NB4 (cell line): ENCODE data around the gene NRP2.

Experiments used
- DNase-seq: peaks from one replicate; pipeline ENCODE4 v3.0.0; 2010; ENCODE audit warnings: low read depth
- H3K4me3 ChIP-seq: one replicate; pipeline ENCODE4 v1.5.1; 2011; ENCODE audit warnings: mild to moderate bottlenecking, low read depth, low read length, moderate library complexity
- MAX ChIP-seq: IDR thresholded peaks from 2 replicates; pipeline ENCODE4 v1.6.1; 2011; ENCODE audit warnings: low read depth, low read length
- MYC ChIP-seq: IDR thresholded peaks from 2 replicates; pipeline ENCODE4 v1.6.1; 2011; ENCODE audit warnings: low read depth, low read length
- POLR2A ChIP-seq: IDR thresholded peaks from 2 replicates; pipeline ENCODE4 v1.6.1; 2011; ENCODE audit warnings: mild to moderate bottlenecking; ENCODE audit not compliant: insufficient read length; ENCODE audit errors: extremely low read depth
- TF ChIP-seq, protein P1 (sequence below): IDR thresholded peaks from one replicate; pipeline ENCODE4 v1.5.1; 2012; ENCODE audit warnings: low read depth, low read length

NRP2 gene

GRCh38 chr2:205800773-205801172, 118.5 kb downstream of the NRP2 start:
- no peak for DNase-seq
- no peak overlapping the region for H3K4me3 ChIP-seq
- TF ChIP-seq, protein P1, sequence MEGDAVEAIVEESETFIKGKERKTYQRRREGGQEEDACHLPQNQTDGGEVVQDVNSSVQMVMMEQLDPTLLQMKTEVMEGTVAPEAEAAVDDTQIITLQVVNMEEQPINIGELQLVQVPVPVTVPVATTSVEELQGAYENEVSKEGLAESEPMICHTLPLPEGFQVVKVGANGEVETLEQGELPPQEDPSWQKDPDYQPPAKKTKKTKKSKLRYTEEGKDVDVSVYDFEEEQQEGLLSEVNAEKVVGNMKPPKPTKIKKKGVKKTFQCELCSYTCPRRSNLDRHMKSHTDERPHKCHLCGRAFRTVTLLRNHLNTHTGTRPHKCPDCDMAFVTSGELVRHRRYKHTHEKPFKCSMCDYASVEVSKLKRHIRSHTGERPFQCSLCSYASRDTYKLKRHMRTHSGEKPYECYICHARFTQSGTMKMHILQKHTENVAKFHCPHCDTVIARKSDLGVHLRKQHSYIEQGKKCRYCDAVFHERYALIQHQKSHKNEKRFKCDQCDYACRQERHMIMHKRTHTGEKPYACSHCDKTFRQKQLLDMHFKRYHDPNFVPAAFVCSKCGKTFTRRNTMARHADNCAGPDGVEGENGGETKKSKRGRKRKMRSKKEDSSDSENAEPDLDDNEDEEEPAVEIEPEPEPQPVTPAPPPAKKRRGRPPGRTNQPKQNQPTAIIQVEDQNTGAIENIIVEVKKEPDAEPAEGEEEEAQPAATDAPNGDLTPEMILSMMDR = no peak
- TF ChIP-seq MAX (no peak), MYC (no peak), POLR2A (no peak)

- H3K4me3 ChIP-seq = no peak overlapping the region
- no peak for DNase-seq
- TF ChIP-seq, protein P1 = no peak
- TF ChIP-seq POLR2A = no peak
- TF ChIP-seq MYC = no peak
- TF ChIP-seq MAX = no peak
These were observed 119.8 kb downstream of the NRP2 start for GRCh38 chr2:205802065-205802464.

DNA sequence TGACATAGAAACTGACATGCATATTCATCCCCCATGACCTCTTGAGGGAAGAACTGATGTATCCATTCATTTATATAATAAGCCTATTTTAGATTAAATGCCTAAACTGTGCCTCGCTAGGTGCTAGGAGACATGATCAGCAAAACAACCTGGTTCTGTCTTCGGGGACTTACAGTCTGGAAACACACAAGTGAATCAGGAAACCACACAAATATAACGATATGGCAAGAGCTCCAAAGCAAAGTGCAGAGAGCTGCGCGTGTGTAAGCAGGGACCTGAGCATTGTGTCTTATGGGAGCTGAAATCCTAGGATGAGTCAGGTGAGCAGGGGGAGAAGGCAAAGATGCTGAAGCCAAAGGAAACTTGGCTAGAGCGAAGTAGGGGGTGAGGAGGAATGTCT, 120.6 kb downstream of the NRP2 start:
- H3K4me3 ChIP-seq = no peak overlapping the region
- TF ChIP-seq, protein P1 = no peak
- TF ChIP-seq MYC (no peak), MAX (no peak), POLR2A (no peak)
- no peak for DNase-seq

GRCh38 chr2:205803500-205803899, 121.2 kb downstream of the NRP2 start:
- no peak for DNase-seq
- no peak overlapping the region for H3K4me3 ChIP-seq
- TF ChIP-seq, protein P1 = no peak
- no peak for TF ChIP-seq MAX
- no peak for TF ChIP-seq POLR2A
- no peak for TF ChIP-seq MYC

- H3K4me3 ChIP-seq = no peak overlapping the region
- TF ChIP-seq POLR2A (no peak), MYC (no peak), MAX (no peak)
- TF ChIP-seq, protein P1 = no peak
- DNase-seq = no peak
These were observed 122.8 kb downstream of the NRP2 start for GRCh38 chr2:205805136-205805535.
